ENCODE results near the gene PIK3R6. TPM values are rescaled to one million over a fixed set of nuclear protein-coding genes. Genes with fewer than 3 reads are reported as not detected.

PIK3R6 gene
- total RNA-seq, 4 donors from 2014 or later: 1.5 to 2.2 (median 2.0) TPM

DNA sequence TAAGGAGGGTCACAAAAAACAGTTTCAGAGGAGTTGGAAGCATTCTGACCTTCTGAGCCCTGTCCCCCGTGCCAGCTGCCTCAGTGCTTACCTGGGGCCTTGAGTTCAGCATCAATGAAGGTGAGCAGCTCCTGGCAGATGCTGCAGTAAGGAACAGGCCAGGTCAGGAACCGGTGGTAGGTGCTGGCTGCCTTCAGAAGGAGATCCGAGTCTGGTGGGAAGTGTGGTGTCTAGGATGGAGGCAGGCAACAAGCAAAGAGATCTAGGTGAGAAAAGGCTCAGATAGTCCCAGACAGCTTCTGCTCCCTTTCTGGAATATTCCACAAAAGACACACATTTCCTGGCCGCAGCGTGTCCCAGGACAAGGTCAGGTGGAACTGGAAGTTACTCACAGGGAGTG, 37.2 kb upstream of the PIK3R6 start:
- Histone ChIP-seq H3K27me3 (peaks cover 51% of the 10 kb centered on the region), H3K27ac (no peak overlapping the region), H3K4me1 (no peaks in the 10 kb centered on the region), H3K9me3 (no peaks in the 10 kb centered on the region), H3K36me3 (no peaks in the 10 kb centered on the region), H3K4me3 (no peak overlapping the region)
- no peak for TF ChIP-seq POLR2A (IDR thresholded peaks at IDR 0.05)
- TF ChIP-seq, protein P1, sequence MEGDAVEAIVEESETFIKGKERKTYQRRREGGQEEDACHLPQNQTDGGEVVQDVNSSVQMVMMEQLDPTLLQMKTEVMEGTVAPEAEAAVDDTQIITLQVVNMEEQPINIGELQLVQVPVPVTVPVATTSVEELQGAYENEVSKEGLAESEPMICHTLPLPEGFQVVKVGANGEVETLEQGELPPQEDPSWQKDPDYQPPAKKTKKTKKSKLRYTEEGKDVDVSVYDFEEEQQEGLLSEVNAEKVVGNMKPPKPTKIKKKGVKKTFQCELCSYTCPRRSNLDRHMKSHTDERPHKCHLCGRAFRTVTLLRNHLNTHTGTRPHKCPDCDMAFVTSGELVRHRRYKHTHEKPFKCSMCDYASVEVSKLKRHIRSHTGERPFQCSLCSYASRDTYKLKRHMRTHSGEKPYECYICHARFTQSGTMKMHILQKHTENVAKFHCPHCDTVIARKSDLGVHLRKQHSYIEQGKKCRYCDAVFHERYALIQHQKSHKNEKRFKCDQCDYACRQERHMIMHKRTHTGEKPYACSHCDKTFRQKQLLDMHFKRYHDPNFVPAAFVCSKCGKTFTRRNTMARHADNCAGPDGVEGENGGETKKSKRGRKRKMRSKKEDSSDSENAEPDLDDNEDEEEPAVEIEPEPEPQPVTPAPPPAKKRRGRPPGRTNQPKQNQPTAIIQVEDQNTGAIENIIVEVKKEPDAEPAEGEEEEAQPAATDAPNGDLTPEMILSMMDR (IDR thresholded peaks at IDR 0.05): no peak
- TF ChIP-seq POLR2AphosphoS5 (IDR thresholded peaks at IDR 0.05): no peak
- TF ChIP-seq EP300 (IDR thresholded peaks at IDR 0.05): no peak
- no peak for ATAC-seq
- 83 to 88% methylated on average over 3 to 5 of the region's 5 CpGs for WGBS, 2 donors (ENCODE audit: low coverage in 1 of 2)

DNA sequence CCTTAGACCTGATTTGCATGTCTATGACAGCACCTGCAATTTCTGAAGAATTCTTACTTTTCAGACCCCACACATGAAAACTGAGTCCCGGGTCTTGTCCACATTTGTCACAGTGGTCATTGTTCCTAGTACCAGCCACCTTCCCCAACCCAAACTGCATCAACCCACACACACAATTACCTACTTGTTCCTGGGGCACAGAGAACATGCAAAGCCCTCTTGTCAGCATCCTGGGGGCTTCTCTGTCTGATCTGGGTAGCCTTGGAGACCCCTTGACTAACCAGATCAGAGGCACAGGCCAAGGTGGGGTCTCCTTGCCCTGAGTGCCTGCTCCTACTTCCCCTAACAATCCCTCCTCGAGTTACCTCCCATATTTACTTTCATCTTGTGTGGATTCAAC, 36.7 kb upstream of the PIK3R6 start:
- H3K4me3 ChIP-seq: no peak overlapping the region
- no peak for ATAC-seq
- H3K36me3 ChIP-seq: no peaks in the 10 kb centered on the region
- H3K27me3 ChIP-seq: peaks cover 51% of the 10 kb centered on the region
- no peak overlapping the region for H3K27ac ChIP-seq
- no peaks in the 10 kb centered on the region for H3K4me1 ChIP-seq
- TF ChIP-seq POLR2AphosphoS5 (IDR thresholded peaks at IDR 0.05) (no peak), EP300 (IDR thresholded peaks at IDR 0.05) (no peak), POLR2A (IDR thresholded peaks at IDR 0.05) (no peak)
- TF ChIP-seq, protein P1 (IDR thresholded peaks at IDR 0.05): no peak
- WGBS, 2 donors (ENCODE audit: low coverage in 1 of 2): 45 to 52% methylated on average over 2 of the region's 2 CpGs
- H3K9me3 ChIP-seq: no peaks in the 10 kb centered on the region

DNA sequence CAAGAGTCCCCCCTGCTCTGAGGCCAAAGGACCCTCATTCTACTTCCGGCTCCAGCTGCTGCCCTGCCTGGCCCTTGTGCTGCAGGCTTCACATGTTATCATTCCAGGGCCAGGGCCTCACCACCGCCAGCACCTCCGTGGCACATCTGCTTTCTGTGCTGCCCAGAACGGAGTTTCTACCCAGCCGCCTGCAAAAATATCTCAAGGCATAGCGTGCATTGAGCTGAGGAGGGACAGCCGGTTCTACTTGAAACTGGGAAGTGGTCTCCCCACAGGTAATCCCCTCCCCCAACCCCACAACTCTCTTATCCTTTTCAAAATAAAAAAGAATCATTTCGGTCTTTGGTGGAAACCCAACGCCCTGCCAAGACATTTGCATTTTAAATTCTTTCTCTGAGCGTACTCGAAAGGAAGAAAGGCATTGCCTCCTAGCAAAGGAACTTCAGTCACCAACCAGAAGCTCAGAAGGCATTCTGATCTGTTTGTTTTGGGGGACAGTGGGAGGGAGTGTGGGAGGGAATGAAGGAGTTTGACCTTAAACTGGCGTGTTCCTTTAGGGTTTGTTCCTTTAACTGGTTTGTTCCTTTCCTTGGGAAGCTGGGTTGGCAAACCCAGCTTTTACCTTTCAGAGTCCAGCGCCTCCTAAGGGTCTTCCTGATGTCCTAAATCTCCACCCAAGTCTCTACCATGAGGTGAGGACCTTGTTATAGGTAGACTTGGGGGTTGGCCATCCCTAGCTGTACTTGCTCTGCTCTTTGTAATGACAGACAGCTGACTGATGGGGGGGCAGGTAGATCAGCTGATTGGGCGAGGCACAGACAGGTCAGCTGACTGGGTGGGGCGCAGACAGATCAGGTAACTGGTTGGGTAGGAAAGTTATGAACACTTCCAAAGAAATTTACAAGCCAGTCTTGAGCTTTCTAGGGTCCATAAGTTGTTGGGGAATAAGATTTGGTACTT, 33.4 kb upstream of the PIK3R6 start:
- WGBS, 2 donors (ENCODE audit: low coverage in 1 of 2): 41 to 63% methylated on average over 4 to 10 of the region's 15 CpGs
- Histone ChIP-seq H3K9me3 (no peaks in the 10 kb centered on the region), H3K27ac (no peak overlapping the region), H3K36me3 (no peaks in the 10 kb centered on the region), H3K27me3 (peaks cover 63% of the 10 kb centered on the region), H3K4me3 (no peak overlapping the region), H3K4me1 (no peaks in the 10 kb centered on the region)
- TF ChIP-seq POLR2AphosphoS5 (IDR thresholded peaks at IDR 0.05) (no peak), POLR2A (IDR thresholded peaks at IDR 0.05) (no peak), EP300 (IDR thresholded peaks at IDR 0.05) (no peak)
- TF ChIP-seq, protein P1 (IDR thresholded peaks at IDR 0.05): no peak
- no peak for ATAC-seq

DNA sequence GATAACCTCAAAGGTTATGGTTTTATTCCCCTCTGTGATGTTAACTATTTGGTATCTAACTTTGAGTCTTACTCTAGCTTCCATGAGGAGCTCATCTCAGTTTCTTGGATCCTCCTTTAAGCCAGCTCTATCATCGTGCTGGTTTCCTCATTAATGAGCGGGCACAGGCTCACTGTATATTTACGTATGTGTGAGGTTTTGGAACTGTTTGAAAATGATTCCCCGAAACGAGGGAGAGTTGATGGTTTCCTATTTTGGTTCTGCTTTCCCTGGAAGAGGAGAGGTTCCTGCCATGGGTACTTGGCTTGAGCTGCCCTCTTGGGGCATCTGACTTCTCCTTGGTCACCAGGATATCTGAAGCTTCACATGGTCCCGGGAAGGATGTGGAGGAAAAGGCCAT, 32.7 kb upstream of the PIK3R6 start:
- ATAC-seq: no peak
- 25 to 48% methylated on average over 2 to 5 of the region's 6 CpGs for WGBS, 2 donors (ENCODE audit: low coverage in 1 of 2)
- no peak overlapping the region for H3K27ac ChIP-seq
- TF ChIP-seq, protein P1 (IDR thresholded peaks at IDR 0.05): no peak
- no peak for TF ChIP-seq POLR2AphosphoS5 (IDR thresholded peaks at IDR 0.05)
- TF ChIP-seq POLR2A (IDR thresholded peaks at IDR 0.05): no peak
- no peak for TF ChIP-seq EP300 (IDR thresholded peaks at IDR 0.05)
- H3K27me3 ChIP-seq: peaks cover 65% of the 10 kb centered on the region
- H3K4me1 ChIP-seq: peaks cover 0 to 3% (median 0%) of the 10 kb centered on the region in 3 donors
- no peak overlapping the region for H3K4me3 ChIP-seq
- no peaks in the 10 kb centered on the region for H3K36me3 ChIP-seq
- no peaks in the 10 kb centered on the region for H3K9me3 ChIP-seq

DNA sequence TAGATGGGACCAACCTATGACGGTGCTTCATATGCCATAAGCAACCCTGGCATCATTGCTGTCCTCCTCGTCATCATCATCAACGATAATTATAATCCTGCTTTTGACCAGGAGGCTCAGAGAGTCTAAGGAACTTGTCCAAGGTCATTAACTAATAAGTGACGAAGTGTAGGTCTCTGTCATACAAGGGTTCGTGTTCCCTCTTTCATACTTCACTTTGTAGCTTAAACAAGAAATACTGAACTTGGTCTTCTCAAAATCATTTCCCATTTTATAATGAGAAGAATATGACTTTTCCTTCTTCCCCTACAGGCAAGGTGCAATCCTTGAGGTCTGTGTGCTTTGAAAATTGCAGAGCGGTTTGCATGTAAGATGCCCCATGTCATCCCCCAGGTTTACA, 31.2 kb upstream of the PIK3R6 start:
- Histone ChIP-seq H3K36me3 (no peaks in the 10 kb centered on the region), H3K9me3 (no peaks in the 10 kb centered on the region), H3K27me3 (peaks cover 50% of the 10 kb centered on the region), H3K4me1 (peaks cover 0 to 12% (median 0%) of the 10 kb centered on the region in 3 donors), H3K27ac (no peak overlapping the region), H3K4me3 (no peak overlapping the region)
- TF ChIP-seq POLR2A (IDR thresholded peaks at IDR 0.05) (no peak), EP300 (IDR thresholded peaks at IDR 0.05) (no peak), POLR2AphosphoS5 (IDR thresholded peaks at IDR 0.05) (no peak)
- TF ChIP-seq, protein P1 (IDR thresholded peaks at IDR 0.05): no peak
- WGBS, 2 donors (ENCODE audit: low coverage in 1 of 2): 81 to 82% methylated on average over 5 to 6 of the region's 6 CpGs
- ATAC-seq: no peak

All from gastroesophageal sphincter (tissue), 4 donors.